H9 (cell line): ENCODE measurements around the gene SERPING1. TPM values are rescaled to one million over a fixed set of nuclear protein-coding genes. Genes with fewer than 3 reads are reported as not detected.
"Not testable (repeated sequence)": the region's sequence is repeated elsewhere in the genome, so short reads cannot be mapped to it uniquely, and the experiment has no call there.

Experiments
- DNase-seq: peaks from one replicate; pipeline ENCODE4 v3.0.0-alpha.2; 2017
- H2AFZ ChIP-seq: one replicate; pipeline ENCODE4 v1.6.1; 2013; ENCODE audit warnings: mild to moderate bottlenecking, low read length, control low read depth, moderate library complexity
- H2AK5ac ChIP-seq: 2 replicates; pipeline ENCODE4 v1.6.1; 2013; ENCODE audit warnings: low read length, control low read depth, mixed read lengths; ENCODE audit not compliant: insufficient read length
- H2BK120ac ChIP-seq: one replicate; pipeline ENCODE4 v1.6.1; 2013; ENCODE audit warnings: low read depth, mild to moderate bottlenecking, low read length, control low read depth, inconsistent platforms; ENCODE audit not compliant: poor library complexity, severe bottlenecking
- H2BK12ac ChIP-seq: 2 replicates; pipeline ENCODE4 v1.6.1; 2013; ENCODE audit warnings: low read length, control low read depth, mixed read lengths, low read depth; ENCODE audit not compliant: insufficient read length
- H2BK15ac ChIP-seq: 2 replicates; pipeline ENCODE4 v1.6.1; 2013; ENCODE audit warnings: low read depth, low read length, control low read depth
- H2BK20ac ChIP-seq: one replicate; pipeline ENCODE4 v1.6.1; 2013; ENCODE audit warnings: low read depth, mild to moderate bottlenecking, low read length, control low read depth, inconsistent platforms; ENCODE audit not compliant: poor library complexity, severe bottlenecking
- H2BK5ac ChIP-seq: 2 replicates; pipeline ENCODE4 v1.6.1; 2013; ENCODE audit warnings: low read length, control low read depth, mixed read lengths; ENCODE audit not compliant: insufficient read length
- H3K14ac ChIP-seq: 2 replicates; pipeline ENCODE4 v1.6.1; 2013; ENCODE audit warnings: low read length, control low read depth; ENCODE audit not compliant: insufficient read depth
- H3K18ac ChIP-seq: 2 replicates; pipeline ENCODE4 v1.6.1; 2013; ENCODE audit warnings: low read depth, mild to moderate bottlenecking, mixed read lengths, low read length, control low read depth; ENCODE audit not compliant: insufficient read length
- H3K23ac ChIP-seq: 2 replicates; pipeline ENCODE4 v1.6.1; 2013; ENCODE audit warnings: low read length, control low read depth, mixed read lengths, low read depth; ENCODE audit not compliant: insufficient read length
- H3K23me2 ChIP-seq: 2 replicates; pipeline ENCODE4 v1.6.1; 2013; ENCODE audit warnings: low read depth, mild to moderate bottlenecking, mixed read lengths, low read length, control low read depth; ENCODE audit not compliant: insufficient read length, poor library complexity, severe bottlenecking
- H3K27ac ChIP-seq: 2 replicates; pipeline ENCODE4 v1.5.1; 2013; ENCODE audit warnings: low read length, control low read depth, mixed read lengths, low read depth; ENCODE audit not compliant: insufficient read length
- H3K27me3 ChIP-seq: 2 replicates; pipeline ENCODE4 v1.6.1; 2013; ENCODE audit warnings: low read length, control low read depth, inconsistent platforms; ENCODE audit not compliant: insufficient read depth
- H3K4ac ChIP-seq: 2 replicates; pipeline ENCODE4 v1.6.1; 2013; ENCODE audit warnings: low read depth, mild to moderate bottlenecking, control low read depth, inconsistent platforms, low read length, moderate library complexity
- H3K4me1 ChIP-seq: 2 replicates; pipeline ENCODE4 v1.6.1; 2013; ENCODE audit warnings: low read length, control low read depth, inconsistent platforms; ENCODE audit not compliant: insufficient read depth
- H3K4me2 ChIP-seq: 2 replicates; pipeline ENCODE4 v1.6.1; 2013; ENCODE audit warnings: low read length, control low read depth, mixed read lengths; ENCODE audit not compliant: insufficient read length, insufficient read depth
- H3K56ac ChIP-seq: 2 replicates; pipeline ENCODE4 v1.6.1; 2013; ENCODE audit warnings: low read depth, mild to moderate bottlenecking, mixed read lengths, low read length, control low read depth; ENCODE audit not compliant: insufficient read length
- H3K79me1 ChIP-seq: 2 replicates; pipeline ENCODE4 v1.6.1; 2013; ENCODE audit warnings: low read depth, mild to moderate bottlenecking, moderate library complexity, low read length, control low read depth, inconsistent platforms; ENCODE audit not compliant: insufficient read depth, poor library complexity, severe bottlenecking
- H3K79me2 ChIP-seq: 2 replicates; pipeline ENCODE4 v1.6.1; 2013; ENCODE audit warnings: low read length, control low read depth, inconsistent platforms; ENCODE audit not compliant: insufficient read depth
- H3K9ac ChIP-seq: 2 replicates; pipeline ENCODE4 v1.6.1; 2013; ENCODE audit warnings: low read length, control low read depth, mixed read lengths; ENCODE audit not compliant: insufficient read length; ENCODE audit errors: extremely low read depth
- H3K9me3 ChIP-seq: one replicate; pipeline ENCODE4 v1.6.1; 2013; ENCODE audit warnings: low read depth, low read length, inconsistent platforms; ENCODE audit not compliant: control insufficient read depth
- H3T11ph ChIP-seq: one replicate; pipeline ENCODE4 v1.6.1; 2013; ENCODE audit warnings: mild to moderate bottlenecking, low read length, control low read depth, inconsistent platforms
- H4K20me1 ChIP-seq: one replicate; pipeline ENCODE4 v1.6.1; 2013; ENCODE audit not compliant: control insufficient read depth, insufficient read length, insufficient read depth
- H4K5ac ChIP-seq: 2 replicates; pipeline ENCODE4 v1.6.1; 2013; ENCODE audit warnings: low read depth, mild to moderate bottlenecking, mixed read lengths, low read length, control low read depth; ENCODE audit not compliant: insufficient read length
- H4K8ac ChIP-seq: replicated peaks from 2 replicates; pipeline ENCODE4 v1.6.1; 2013; ENCODE audit warnings: low read length, control low read depth, mixed read lengths, low read depth; ENCODE audit not compliant: insufficient read length
- H4K91ac ChIP-seq: 2 replicates; pipeline ENCODE4 v1.6.1; 2013; ENCODE audit warnings: low read depth, mild to moderate bottlenecking, moderate library complexity, mixed read lengths, low read length, control low read depth; ENCODE audit not compliant: insufficient read length
- H3K27ac Mint-ChIP-seq, 3 experiments: 2 replicates in 2 of 3; 3 replicates in 1 of 3; pipeline ENCODE4 v1.8.0; 2020 to 2021; ENCODE audit warnings: mixed read lengths in 3 of 3, mild to moderate bottlenecking in 1 of 3, moderate library complexity in 1 of 3
- H3K27me3 Mint-ChIP-seq: 2 replicates; pipeline ENCODE4 v1.8.0; 2021; ENCODE audit warnings: low read depth, mild to moderate bottlenecking, moderate library complexity, mixed read lengths
- H3K36me3 Mint-ChIP-seq, 3 experiments: 2 replicates in 2 of 3; 3 replicates in 1 of 3; pipeline ENCODE4 v1.8.0; 2020 to 2021; ENCODE audit warnings: low read depth in 3 of 3, mixed read lengths in 3 of 3; ENCODE audit not compliant: insufficient read depth in 1 of 3
- H3K4me1 Mint-ChIP-seq, 2 experiments: 2 replicates each; pipeline ENCODE4 v1.8.0; 2020; ENCODE audit warnings: mixed read lengths in 2 of 2
- H3K4me3 Mint-ChIP-seq, 2 experiments: 2 replicates in 1 of 2; 3 replicates in 1 of 2; pipeline ENCODE4 v1.8.0; 2020 to 2021; ENCODE audit warnings: mild to moderate bottlenecking in 2 of 2, mixed read lengths in 2 of 2, moderate library complexity in 1 of 2
- H3K9me3 Mint-ChIP-seq, 2 experiments: 2 replicates in 1 of 2; 3 replicates in 1 of 2; pipeline ENCODE4 v1.8.0; 2020; ENCODE audit warnings: mild to moderate bottlenecking in 2 of 2, mixed read lengths in 2 of 2, moderate library complexity in 1 of 2
- CTCF ChIP-seq: fragments of 200-600 bp; sonication (generic); conservative IDR thresholded peaks from 3 replicates; pipeline ENCODE4 v1.8.0; 2021; ENCODE audit warnings: antibody characterized with exemption, mild to moderate bottlenecking
- WGBS: extraction: QIAGEN DNeasy Blood & Tissue Kit; methylation state at CpG from one replicate; pipeline ENCODE4 v1.1.7; 2013; ENCODE audit warnings: missing lambda C conversion rate, low lambda C conversion rate, mixed read lengths; ENCODE audit not compliant: insufficient read length; ENCODE audit errors: extremely low coverage; 5-methylcytosine and 5-hydroxymethylcytosine counted together
- total RNA-seq: library from RNA; stranded (reverse); gene quantifications from 2 replicates; pipeline ENCODE4 v1.2.1, GENCODE V29; 2021

The SERPING1 gene
- total RNA-seq, 1 experiment from 2014 or later: 35.2 TPM

GRCh38 chr11:57651408-57651807, 53.9 kb downstream of the SERPING1 start:
- Mint-ChIP-seq H3K36me3 (peaks cover 0 to 2% (median 1%) of the 10 kb centered on the region in 3 experiments; a peak in 3 of 7 replicates), H3K27ac (no peak overlapping the region), H3K4me1 (peaks cover 53 to 72% of the 10 kb centered on the region in 2 experiments), H3K27me3 (peaks cover 46% of the 10 kb centered on the region), H3K4me3 (no peak overlapping the region), H3K9me3 (no peaks in the 10 kb centered on the region; a peak in 1 of 5 replicates)
- no peaks in the 10 kb centered on the region for H4K20me1 ChIP-seq
- H2BK12ac ChIP-seq: no peak overlapping the region
- no peak overlapping the region for H3K23ac ChIP-seq
- H3K27me3 ChIP-seq: no peaks in the 10 kb centered on the region; the same call in 1 of the 2 replicates
- DNase-seq: no peak
- H4K91ac ChIP-seq: no peak overlapping the region
- H3K23me2 ChIP-seq: peaks cover 16% of the 10 kb centered on the region
- H3K4me2 ChIP-seq: no peak overlapping the region
- no peak overlapping the region for H3K27ac ChIP-seq
- H3K79me2 ChIP-seq: no peaks in the 10 kb centered on the region
- H3K79me1 ChIP-seq: no peaks in the 10 kb centered on the region
- H2BK120ac ChIP-seq: no peak overlapping the region
- no peak overlapping the region for H2AFZ ChIP-seq
- H2BK15ac ChIP-seq: no peak overlapping the region
- H3K56ac ChIP-seq: no peak overlapping the region
- no CpG with 5 or more reads among the region's 7 CpGs for WGBS
- no peak overlapping the region for H2BK5ac ChIP-seq
- no peak overlapping the region for H3K9ac ChIP-seq
- H2AK5ac ChIP-seq: no peak overlapping the region
- H4K8ac ChIP-seq: no peak overlapping the region
- no peak overlapping the region for H3K18ac ChIP-seq
- no peaks in the 10 kb centered on the region for H3K9me3 ChIP-seq
- H3K4ac ChIP-seq: no peak overlapping the region
- no peak overlapping the region for H2BK20ac ChIP-seq
- TF ChIP-seq CTCF: no peak
- H3T11ph ChIP-seq: no peak overlapping the region
- H3K4me1 ChIP-seq: peaks cover 13% of the 10 kb centered on the region
- no peak overlapping the region for H4K5ac ChIP-seq
- no peak overlapping the region for H3K14ac ChIP-seq

GRCh38 chr11:57652230-57652629, 54.7 kb downstream of the SERPING1 start:
- H4K91ac ChIP-seq, H3K36me3 Mint-ChIP-seq, H2BK120ac ChIP-seq, H2AFZ ChIP-seq, H3K56ac ChIP-seq, H3K27ac Mint-ChIP-seq, H4K20me1 ChIP-seq, H3K4me3 Mint-ChIP-seq, H3K79me1 ChIP-seq, H2BK12ac ChIP-seq, H2BK20ac ChIP-seq, H3K18ac ChIP-seq, H2BK5ac ChIP-seq, DNase-seq, H3K27ac ChIP-seq, H3K4me2 ChIP-seq, H3K14ac ChIP-seq, H3K9me3 ChIP-seq, H3K23ac ChIP-seq, H3K9ac ChIP-seq, H4K8ac ChIP-seq, H3K27me3 ChIP-seq, H2BK15ac ChIP-seq, H3K79me2 ChIP-seq, H3K9me3 Mint-ChIP-seq, H2AK5ac ChIP-seq, H3T11ph ChIP-seq, H4K5ac ChIP-seq, H3K4ac ChIP-seq: not testable (repeated sequence)
- peaks cover 48 to 70% of the 10 kb centered on the region in 2 experiments for H3K4me1 Mint-ChIP-seq
- H3K4me1 ChIP-seq: peaks cover 11% of the 10 kb centered on the region
- peaks cover 52% of the 10 kb centered on the region for H3K27me3 Mint-ChIP-seq
- WGBS: no CpG with 5 or more reads among the region's 14 CpGs
- H3K23me2 ChIP-seq: peaks cover 19% of the 10 kb centered on the region
